ENCODE measurements around the gene NDUFAF7.
A peak's percentile ranks its signal among the peaks of the same experiment; 100 is the strongest.
"Not testable (repeated sequence)": the region's sequence is repeated elsewhere in the genome, so short reads cannot be mapped to it uniquely, and the experiment has no call there.

Gene NDUFAF7

GRCh38 chr2:37231241-37232130 lies at the start of gene NDUFAF7, which contains the start of gene CEBPZ:
TSS of gene NDUFAF7 (plus strand) at chr2:37231658. CDS start at chr2:37231706, 48 bp downstream.
TSS of gene CEBPZ (minus strand) at chr2:37231596. CDS start at chr2:37231567, 29 bp downstream.
- DNase-seq: peak; percentile 94

GRCh38 chr2:37181726-37182684 lies 49.5 kb upstream of the NDUFAF7 start:
- no peak for DNase-seq

GRCh38 chr2:37188570-37188969 lies 42.9 kb upstream of the NDUFAF7 start, which contains the start of gene SULT6B1:
TSS of gene SULT6B1 (minus strand) at chr2:37188670. CDS start at chr2:37188640, 30 bp downstream.
- DNase-seq: no peak

- DNase-seq: peak; percentile 85
Observed at GRCh38 chr2:37189452-37190153, 41.9 kb upstream of the NDUFAF7 start.

- no peak for DNase-seq
Observed at GRCh38 chr2:37190290-37190689, 41.2 kb upstream of the NDUFAF7 start.

- DNase-seq: no peak
Observed at GRCh38 chr2:37191253-37191652, 40.2 kb upstream of the NDUFAF7 start.

GRCh38 chr2:37191747-37192146 lies 39.7 kb upstream of the NDUFAF7 start:
- DNase-seq: no peak

GRCh38 chr2:37192551-37192950 lies 38.9 kb upstream of the NDUFAF7 start:
- DNase-seq: no peak

GRCh38 chr2:37195862-37196319 lies 35.6 kb upstream of the NDUFAF7 start:
- not testable (repeated sequence) for DNase-seq

- DNase-seq: peak; percentile 72
Observed at GRCh38 chr2:37196320-37197195, 34.9 kb upstream of the NDUFAF7 start, which contains the start of gene CEBPZOS. TSS of gene CEBPZOS (plus strand) at chr2:37196496. CDS start at chr2:37199705, 3,209 bp downstream.

GRCh38 chr2:37198681-37199065 lies 32.8 kb upstream of the NDUFAF7 start:
- no peak for DNase-seq

GRCh38 chr2:37201208-37201607 lies 30.2 kb upstream of the NDUFAF7 start:
- no peak for DNase-seq

- DNase-seq: no peak
Observed at GRCh38 chr2:37201766-37202165, 29.7 kb upstream of the NDUFAF7 start.

GRCh38 chr2:37203708-37204107 lies 27.8 kb upstream of the NDUFAF7 start:
- DNase-seq: no peak

GRCh38 chr2:37205071-37205661 lies 26.3 kb upstream of the NDUFAF7 start:
- DNase-seq: not testable (repeated sequence)

GRCh38 chr2:37205689-37206341 lies 25.6 kb upstream of the NDUFAF7 start:
- DNase-seq: no peak

- DNase-seq: not testable (repeated sequence)
Observed at GRCh38 chr2:37206760-37207159, 24.7 kb upstream of the NDUFAF7 start.

- no peak for DNase-seq
Observed at GRCh38 chr2:37211212-37211611, 20.2 kb upstream of the NDUFAF7 start.

GRCh38 chr2:37211939-37212338 lies 19.5 kb upstream of the NDUFAF7 start:
- no peak for DNase-seq

- DNase-seq: no peak
Observed at GRCh38 chr2:37215250-37215649, 16.2 kb upstream of the NDUFAF7 start.
